SK-N-SH treated with all-trans-retinoic acid at 6 μM for 48 hours (cell line): ENCODE measurements around the gene CPA5.

Experiments
- ATAC-seq: fragments of 200-7000 bp; cut with Tn5 transposase; 3 replicates; pipeline ENCODE4 v1.9.1; 2020; ENCODE audit warnings: mild to moderate bottlenecking, moderate library complexity
- ARNTL ChIP-seq: fragments of 450-650 bp; formaldehyde crosslinking; IDR thresholded peaks from 2 replicates; pipeline ENCODE4 v1.5.0; 2020; ENCODE audit warnings: low read depth, mild to moderate bottlenecking, moderate library complexity, borderline replicate concordance
- BACH2 ChIP-seq: fragments of 250-450 bp; sonication (Bioruptor Pico); IDR thresholded peaks from 2 replicates; pipeline ENCODE4 v1.9.0; 2021; ENCODE audit warnings: mild to moderate bottlenecking, borderline replicate concordance
- CREB5 ChIP-seq: fragments of 250-450 bp; sonication (Bioruptor Pico); IDR thresholded peaks from 2 replicates; pipeline ENCODE4 v1.5.1; 2020; ENCODE audit warnings: low read depth, mild to moderate bottlenecking, moderate library complexity
- CSRNP3 ChIP-seq: fragments of 250-450 bp; sonication (Bioruptor Pico); IDR thresholded peaks from 2 replicates; pipeline ENCODE4 v1.5.1; 2021; ENCODE audit warnings: mild to moderate bottlenecking, moderate library complexity
- ESRRG ChIP-seq: fragments of 250-450 bp; sonication (Bioruptor Pico); IDR thresholded peaks from 2 replicates; pipeline ENCODE4 v1.6.1; 2021; ENCODE audit warnings: mild to moderate bottlenecking
- GLIS3 ChIP-seq: fragments of 250-450 bp; sonication (Bioruptor Pico); IDR thresholded peaks from 2 replicates; pipeline ENCODE4 v1.5.0; 2020; ENCODE audit warnings: mild to moderate bottlenecking, moderate library complexity
- ISL1 ChIP-seq: fragments of 250-450 bp; sonication (Bioruptor Pico); IDR thresholded peaks from 2 replicates; pipeline ENCODE4 v2.1.2; 2022; ENCODE audit warnings: mild to moderate bottlenecking, moderate library complexity
- OSR1 ChIP-seq: fragments of 250-450 bp; sonication (Bioruptor Pico); IDR thresholded peaks from 2 replicates; pipeline ENCODE4 v1.8.0; 2022; ENCODE audit warnings: moderate library complexity, mild to moderate bottlenecking, inconsistent platforms
- PATZ1 ChIP-seq: fragments of 250-450 bp; sonication (Bioruptor Pico); IDR thresholded peaks from 2 replicates; pipeline ENCODE4 v1.8.0; 2020; ENCODE audit warnings: mild to moderate bottlenecking, moderate library complexity, borderline replicate concordance
- POU6F1 ChIP-seq: fragments of 250-450 bp; sonication (Bioruptor Pico); IDR thresholded peaks from 2 replicates; pipeline ENCODE4 v1.8.0; 2021; ENCODE audit warnings: low read depth, mild to moderate bottlenecking, moderate library complexity, borderline replicate concordance
- PPARA ChIP-seq: fragments of 250-450 bp; sonication (Bioruptor Pico); IDR thresholded peaks from 2 replicates; pipeline ENCODE4 v1.5.0; 2020; ENCODE audit warnings: mild to moderate bottlenecking, borderline replicate concordance
- SNAI2 ChIP-seq: fragments of 250-450 bp; sonication (Bioruptor Pico); IDR thresholded peaks from 2 replicates; pipeline ENCODE4 v1.5.0; 2020; ENCODE audit warnings: mild to moderate bottlenecking, moderate library complexity
- TCF4 ChIP-seq: fragments of 250-450 bp; sonication (Bioruptor Pico); IDR thresholded peaks from 2 replicates; pipeline ENCODE4 v1.8.0; 2021; ENCODE audit warnings: mild to moderate bottlenecking, moderate library complexity, borderline replicate concordance
- TOX ChIP-seq: fragments of 250-450 bp; sonication (Bioruptor Pico); IDR thresholded peaks from 2 replicates; pipeline ENCODE4 v1.8.0; 2021; ENCODE audit warnings: mild to moderate bottlenecking, moderate library complexity, borderline replicate concordance
- TSHZ2 ChIP-seq: fragments of 250-450 bp; sonication (Bioruptor Pico); IDR thresholded peaks from 2 replicates; pipeline ENCODE4 v1.5.0; 2020; ENCODE audit warnings: mild to moderate bottlenecking, moderate library complexity
- ZC3H10 ChIP-seq: fragments of 250-450 bp; sonication (Bioruptor Pico); IDR thresholded peaks from 2 replicates; pipeline ENCODE4 v1.5.1; 2021; ENCODE audit warnings: mild to moderate bottlenecking, moderate library complexity
- ZFP3 ChIP-seq: fragments of 250-450 bp; sonication (Bioruptor Pico); IDR thresholded peaks from 2 replicates; pipeline ENCODE4 v1.5.0; 2020; ENCODE audit warnings: mild to moderate bottlenecking, moderate library complexity
- ZFP30 ChIP-seq: fragments of 450-650 bp; formaldehyde crosslinking; IDR thresholded peaks from 2 replicates; pipeline ENCODE4 v1.5.0; 2022; ENCODE audit warnings: mild to moderate bottlenecking, moderate library complexity
- ZNF565 ChIP-seq: fragments of 450-650 bp; formaldehyde crosslinking; conservative IDR thresholded peaks from 2 replicates; pipeline ENCODE4 v1.5.0; 2020; ENCODE audit warnings: low read depth, mild to moderate bottlenecking, moderate library complexity
- ZNF70 ChIP-seq: fragments of 450-650 bp; formaldehyde crosslinking; IDR thresholded peaks from 2 replicates; pipeline ENCODE4 v1.5.0; 2020; ENCODE audit warnings: mild to moderate bottlenecking, moderate library complexity

CPA5 gene

GRCh38 chr7:130359276-130359857 lies 14.8 kb downstream of the CPA5 start:
- TF ChIP-seq ZC3H10 (CRISPR knock-in tag) (no peak), PPARA (no peak), TOX (CRISPR knock-in tag) (no peak), ZNF70 (CRISPR knock-in tag) (no peak), POU6F1 (CRISPR knock-in tag) (no peak), ZFP30 (CRISPR knock-in tag) (no peak), SNAI2 (CRISPR knock-in tag) (no peak), ZNF565 (CRISPR knock-in tag) (no peak), GLIS3 (CRISPR knock-in tag) (no peak), ARNTL (CRISPR knock-in tag) (no peak), BACH2 (CRISPR knock-in tag) (no peak), TSHZ2 (CRISPR knock-in tag) (no peak), ESRRG (CRISPR knock-in tag) (no peak), ISL1 (CRISPR knock-in tag) (no peak)
- TF ChIP-seq, all 23 proteins: peak for 0
- no peak for ATAC-seq

GRCh38 chr7:130360518-130360917 lies 15.9 kb downstream of the CPA5 start:
- TF ChIP-seq PPARA = no peak
- no peak for TF ChIP-seq POU6F1 (CRISPR knock-in tag)
- no peak for TF ChIP-seq ZC3H10 (CRISPR knock-in tag)
- TF ChIP-seq OSR1 (CRISPR knock-in tag) = no peak
- no peak for TF ChIP-seq TOX (CRISPR knock-in tag)
- no peak for TF ChIP-seq CSRNP3
- TF ChIP-seq ZFP30 (CRISPR knock-in tag) = no peak
- TF ChIP-seq TCF4 = no peak
- TF ChIP-seq ZNF70 (CRISPR knock-in tag) = no peak
- no peak for TF ChIP-seq TSHZ2 (CRISPR knock-in tag)
- no peak for TF ChIP-seq ZNF565 (CRISPR knock-in tag)
- ATAC-seq = no peak

- no peak for ATAC-seq
- TF ChIP-seq ARNTL (CRISPR knock-in tag) (no peak), ZNF70 (CRISPR knock-in tag) (no peak), PATZ1 (CRISPR knock-in tag) (no peak), ZC3H10 (CRISPR knock-in tag) (no peak), CREB5 (no peak), TSHZ2 (CRISPR knock-in tag) (no peak), ZFP3 (CRISPR knock-in tag) (no peak)
These were observed 17.1 kb downstream of the CPA5 start for GRCh38 chr7:130361681-130362080.
